ENCODE results near the gene ZPR1.
"Not testable (repeated sequence)": the region's sequence is repeated elsewhere in the genome, so short reads cannot be mapped to it uniquely, and the experiment has no call there.

Gene ZPR1

GRCh38 chr11:116823031-116823843 lies 35.4 kb upstream of the ZPR1 start, which contains the start of gene APOA4:
APOA4 (minus strand) TSS chr11:116823304; CDS start chr11:116823191, 113 bp downstream.
- DNase-seq = no peak

GRCh38 chr11:116822575-116822974 lies 34.8 kb upstream of the ZPR1 start:
- DNase-seq = no peak

- no peak for DNase-seq
These were observed 33.5 kb upstream of the ZPR1 start for GRCh38 chr11:116821050-116821918.

DNA sequence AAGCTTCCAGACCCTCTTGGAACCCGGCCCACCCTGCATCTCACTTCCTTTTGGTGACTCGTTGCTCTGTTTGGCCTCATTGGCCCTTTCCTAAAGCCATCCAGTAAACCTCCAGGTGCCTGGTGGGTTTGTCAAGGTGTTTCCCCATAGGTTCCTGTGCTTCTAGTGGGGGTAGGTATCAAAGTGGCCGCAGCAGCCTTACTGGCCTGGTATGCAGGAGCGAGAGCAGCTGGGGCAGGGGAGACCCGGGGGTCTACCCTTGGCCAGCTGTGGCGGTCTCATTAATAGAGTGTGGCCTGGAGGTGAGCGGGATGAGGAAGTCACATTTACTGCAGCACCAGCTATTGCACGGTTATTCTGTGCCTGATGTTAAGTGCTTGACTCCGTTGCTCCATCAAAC lies 31.2 kb upstream of the ZPR1 start:
- DNase-seq = no peak

GRCh38 chr11:116814502-116814901 lies 26.7 kb upstream of the ZPR1 start:
- DNase-seq = no peak

GRCh38 chr11:116813781-116814471 lies 26.1 kb upstream of the ZPR1 start:
- no peak for DNase-seq

DNA sequence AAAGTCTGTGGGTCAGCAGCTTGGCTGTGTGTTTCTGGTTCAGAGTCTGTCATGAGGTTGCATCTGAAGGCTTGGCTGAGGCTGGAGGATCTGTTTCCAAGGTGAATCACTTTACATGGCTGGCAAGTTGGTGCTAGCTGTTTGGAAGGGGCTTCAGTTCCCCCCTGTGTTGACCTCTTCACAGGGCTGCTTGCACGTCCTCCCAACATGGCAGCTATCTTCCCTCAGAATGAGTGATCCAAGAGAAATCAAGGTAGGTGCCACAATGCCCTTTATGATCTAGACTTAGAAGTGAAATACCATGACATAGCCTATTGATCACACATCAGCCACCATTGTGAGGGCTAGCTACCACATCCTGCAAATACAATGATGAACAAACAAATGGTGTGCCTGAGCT lies 25.3 kb upstream of the ZPR1 start:
- DNase-seq = no peak

GRCh38 chr11:116812109-116812508 lies 24.3 kb upstream of the ZPR1 start:
- DNase-seq = no peak

- DNase-seq = no peak
These were observed 23.4 kb upstream of the ZPR1 start for GRCh38 chr11:116811194-116811593.

GRCh38 chr11:116808262-116809175 lies 20.7 kb upstream of the ZPR1 start:
- DNase-seq = no peak

GRCh38 chr11:116807601-116808261 lies 19.9 kb upstream of the ZPR1 start:
- no peak for DNase-seq

DNA sequence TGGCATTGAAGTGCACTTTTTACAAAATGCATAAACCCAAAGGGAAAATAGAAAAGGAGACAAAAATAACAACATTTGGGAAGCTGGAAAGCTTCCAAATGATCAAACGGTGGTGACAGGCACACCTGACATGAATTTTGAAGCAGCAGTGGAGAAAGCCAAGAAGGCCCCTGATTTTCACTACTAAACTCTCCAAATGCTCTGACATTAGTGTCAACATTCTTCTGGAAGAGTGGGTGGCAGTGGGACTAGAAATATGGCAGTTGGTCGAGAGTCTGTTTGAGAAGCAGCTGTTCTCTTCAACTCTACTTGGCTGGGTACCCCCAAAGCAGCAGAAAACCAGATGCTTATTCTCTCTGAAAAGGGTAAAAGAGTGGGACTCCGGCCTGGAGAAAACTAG lies 16.2 kb upstream of the ZPR1 start:
- DNase-seq = no peak

- not testable (repeated sequence) for DNase-seq
These were observed 13.8 kb upstream of the ZPR1 start for GRCh38 chr11:116801662-116802061.

- no peak for DNase-seq
These were observed 12.8 kb upstream of the ZPR1 start for GRCh38 chr11:116800610-116801009.

- no peak for DNase-seq
These were observed 10.5 kb upstream of the ZPR1 start for GRCh38 chr11:116798368-116798767.

DNA sequence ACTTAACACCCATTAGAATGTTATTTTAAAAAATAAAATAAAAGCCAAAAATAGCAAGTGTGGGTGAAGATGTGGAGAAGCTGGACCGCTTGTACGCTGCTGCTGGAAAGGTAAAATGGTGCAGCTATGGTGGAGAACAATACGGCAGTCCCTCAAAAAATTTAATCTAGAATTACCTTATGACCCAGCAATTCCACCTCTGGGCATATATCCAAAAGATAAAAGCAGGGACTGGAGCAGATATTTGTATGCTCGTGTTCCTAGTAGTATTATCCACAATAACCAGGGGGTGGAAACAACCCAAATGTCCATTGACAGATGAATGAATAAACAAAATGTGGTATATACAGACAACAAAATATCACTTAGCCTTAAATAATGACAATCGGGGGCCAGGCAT lies 10.0 kb upstream of the ZPR1 start:
- DNase-seq = no peak

DNA sequence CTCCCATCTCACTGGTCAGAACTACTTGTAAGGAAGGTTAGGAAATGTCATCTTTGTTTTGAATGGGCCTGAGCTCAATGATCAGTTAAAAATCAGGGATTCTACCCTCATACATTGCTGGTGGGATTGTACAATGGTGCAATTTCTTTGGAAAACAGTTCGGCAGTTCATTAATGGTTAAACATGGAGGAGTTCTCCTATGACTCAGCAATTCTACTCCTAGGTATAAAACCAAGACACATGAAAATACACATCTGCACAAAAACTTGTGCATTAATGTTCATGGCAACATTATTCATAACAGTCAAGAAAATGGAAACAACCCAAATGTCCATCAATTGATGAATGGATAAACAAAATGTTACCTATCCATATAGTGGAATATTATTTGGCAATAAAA lies 8.7 kb upstream of the ZPR1 start:
- no peak for DNase-seq

GRCh38 chr11:116794851-116795250 lies 7.0 kb upstream of the ZPR1 start:
- DNase-seq = no peak

- DNase-seq = no peak
These were observed 5.9 kb upstream of the ZPR1 start for GRCh38 chr11:116793772-116794097.

DNA sequence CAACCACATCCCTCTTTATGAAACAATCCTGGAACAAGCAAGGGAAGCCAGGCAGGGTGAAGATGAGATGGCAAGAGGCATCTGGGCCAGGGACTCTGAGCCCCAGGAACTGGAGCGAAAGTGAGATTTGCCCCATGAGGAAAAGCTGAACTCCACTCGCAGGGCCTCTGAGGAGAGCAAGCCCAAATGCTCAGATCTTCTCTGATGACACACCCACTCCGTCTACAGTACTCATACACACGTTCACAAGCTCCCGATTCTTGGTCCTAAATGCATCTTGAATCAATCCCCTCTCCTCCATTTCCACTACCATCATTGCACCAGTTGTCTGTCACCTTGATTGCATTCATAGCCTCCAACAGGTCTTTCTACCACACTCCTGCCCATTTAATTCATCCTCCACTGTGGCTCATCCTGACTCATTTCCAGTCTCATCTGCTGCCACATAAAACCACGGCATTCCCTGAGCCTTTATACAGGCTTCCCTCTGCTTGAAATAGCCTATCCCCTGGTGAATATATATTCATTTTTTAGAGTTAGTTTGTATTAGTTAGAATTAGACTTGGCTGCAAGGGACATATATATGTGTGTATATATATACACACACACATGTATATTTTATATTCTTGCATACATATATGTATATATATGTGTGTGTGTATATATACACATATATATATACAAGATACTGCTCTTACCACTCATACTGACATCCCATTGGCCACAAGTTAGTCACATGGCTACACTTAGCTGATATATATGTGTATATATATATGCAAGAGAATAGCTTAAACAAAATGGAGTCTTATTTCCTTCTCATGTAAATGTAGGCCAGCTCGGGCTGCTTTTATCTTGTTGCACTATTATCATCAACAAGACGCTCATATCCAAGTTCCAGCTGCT lies 5.3 kb upstream of the ZPR1 start:
- DNase-seq = no peak

Data from NCI-H774 (cell line).